ENCODE measurements around the gene LCN2.

The LCN2 gene

GRCh38 chr9:128150594-128151308 is 1.5 kb downstream of the LCN2 start:
- DNase-seq (ENCODE audit: low read depth) = no peak

GRCh38 chr9:128151309-128152132 is 2.3 kb downstream of the LCN2 start:
- DNase-seq (ENCODE audit: low read depth) = no peak

GRCh38 chr9:128152133-128153059 is 3.1 kb downstream of the LCN2 start:
- no peak for DNase-seq (ENCODE audit: low read depth)

GRCh38 chr9:128153060-128153946 is 4.0 kb downstream of the LCN2 start:
- no peak for DNase-seq (ENCODE audit: low read depth)

- no peak for DNase-seq (ENCODE audit: low read depth)
These were observed 4.9 kb downstream of the LCN2 start for GRCh38 chr9:128153947-128154695.

GRCh38 chr9:128155736-128156500 is 6.7 kb downstream of the LCN2 start:
- DNase-seq (ENCODE audit: low read depth) = no peak

GRCh38 chr9:128159522-128159783 is 10.2 kb downstream of the LCN2 start:
- DNase-seq (ENCODE audit: low read depth) = no peak

- DNase-seq (ENCODE audit: low read depth) = peak; percentile 89
These were observed 10.7 kb downstream of the LCN2 start, which contains the start of gene BBLN for GRCh38 chr9:128159784-128160602. Gene BBLN, plus strand, starts transcription at chr9:128160265. Its CDS starts 143 bp downstream, at chr9:128160408.

- DNase-seq (ENCODE audit: low read depth) = no peak
These were observed 11.3 kb downstream of the LCN2 start for GRCh38 chr9:128160603-128160987.

GRCh38 chr9:128161215-128161902 is 12.1 kb downstream of the LCN2 start:
- DNase-seq (ENCODE audit: low read depth) = peak; percentile 14

- DNase-seq (ENCODE audit: low read depth) = peak; percentile 78
These were observed 13.2 kb downstream of the LCN2 start for GRCh38 chr9:128162215-128163026.

- no peak for DNase-seq (ENCODE audit: low read depth)
These were observed 13.8 kb downstream of the LCN2 start for GRCh38 chr9:128163027-128163515.

GRCh38 chr9:128163523-128164306 is 14.5 kb downstream of the LCN2 start:
- no peak for DNase-seq (ENCODE audit: low read depth)

GRCh38 chr9:128164307-128164885 is 15.1 kb downstream of the LCN2 start:
- DNase-seq (ENCODE audit: low read depth) = no peak

GRCh38 chr9:128166169-128166568 is 16.9 kb downstream of the LCN2 start:
- no peak for DNase-seq (ENCODE audit: low read depth)

- no peak for DNase-seq (ENCODE audit: low read depth)
These were observed 18.0 kb downstream of the LCN2 start for GRCh38 chr9:128167209-128167608.

All from fibroblast of gingiva (primary cell).